ENCODE data around the gene KLF2. TPM values are rescaled to one million over a fixed set of nuclear protein-coding genes. Genes with fewer than 3 reads are reported as not detected.
"Not testable (repeated sequence)": the region's sequence is repeated elsewhere in the genome, so short reads cannot be mapped to it uniquely, and the experiment has no call there.

KLF2 gene
- total and polyA plus RNA-seq, 7 donors = 2.8 to 49.3 (median 21.4) TPM

DNA sequence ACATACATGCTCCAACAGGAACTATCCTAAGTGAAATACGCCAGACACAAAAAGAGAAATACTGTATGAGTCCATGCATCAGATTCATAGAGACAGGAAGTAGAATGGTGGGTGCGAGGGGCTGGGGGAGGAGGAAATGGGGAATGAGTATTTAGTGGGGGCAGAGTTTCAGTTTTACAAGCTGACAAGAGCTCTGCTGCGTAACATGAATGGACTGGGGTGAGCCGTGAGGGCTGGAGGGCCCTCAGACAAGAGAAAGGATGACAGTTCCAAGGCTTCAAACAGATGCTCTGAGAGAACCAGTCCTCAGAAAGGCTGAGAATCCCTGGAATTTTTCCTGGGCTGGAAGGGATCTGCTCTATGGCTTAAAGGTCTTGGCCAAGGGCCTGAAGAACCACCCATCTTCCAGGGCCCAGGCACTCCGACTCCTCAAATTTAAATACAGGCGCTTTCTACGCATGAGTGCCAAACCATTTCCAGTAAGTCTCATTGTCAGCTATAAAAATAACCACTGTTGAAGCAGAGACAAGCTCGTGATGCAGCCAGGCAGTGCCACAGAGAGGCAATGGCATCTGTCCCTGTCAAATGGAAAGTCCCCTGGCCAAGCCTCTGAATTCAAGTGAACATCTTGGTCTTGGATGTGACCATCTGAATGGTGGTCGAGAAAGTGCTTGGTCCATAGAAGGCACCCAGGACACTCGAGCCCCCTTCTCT, 17.5 kb downstream of the KLF2 start:
- no peaks in the 10 kb centered on the region for H3K36me3 ChIP-seq
- DNase-seq = no peak
- intact Hi-C loops (cut with DNase I) = loop anchor here (5.0 kb wide), 1 partner anchor 40 kb away; no protein-coding TSS in a partner anchor
- 41 to 78% methylated on average over 10 of the region's 10 CpGs for WGBS, 2 donors
- peaks cover 0 to 46% (median 28%) of the 10 kb centered on the region in 4 donors for H3K4me1 ChIP-seq
- no peaks in the 10 kb centered on the region for H3K9me3 ChIP-seq
- no peak overlapping the region for H3K4me3 ChIP-seq
- TF ChIP-seq EP300 (IDR thresholded peaks at IDR 0.05) = peak in 2 of 4 donors; percentile 45 to 91
- peak; percentile 42 to 84 (median 52) for TF ChIP-seq POLR2AphosphoS5 (IDR thresholded peaks at IDR 0.05)
- TF ChIP-seq, protein P1, sequence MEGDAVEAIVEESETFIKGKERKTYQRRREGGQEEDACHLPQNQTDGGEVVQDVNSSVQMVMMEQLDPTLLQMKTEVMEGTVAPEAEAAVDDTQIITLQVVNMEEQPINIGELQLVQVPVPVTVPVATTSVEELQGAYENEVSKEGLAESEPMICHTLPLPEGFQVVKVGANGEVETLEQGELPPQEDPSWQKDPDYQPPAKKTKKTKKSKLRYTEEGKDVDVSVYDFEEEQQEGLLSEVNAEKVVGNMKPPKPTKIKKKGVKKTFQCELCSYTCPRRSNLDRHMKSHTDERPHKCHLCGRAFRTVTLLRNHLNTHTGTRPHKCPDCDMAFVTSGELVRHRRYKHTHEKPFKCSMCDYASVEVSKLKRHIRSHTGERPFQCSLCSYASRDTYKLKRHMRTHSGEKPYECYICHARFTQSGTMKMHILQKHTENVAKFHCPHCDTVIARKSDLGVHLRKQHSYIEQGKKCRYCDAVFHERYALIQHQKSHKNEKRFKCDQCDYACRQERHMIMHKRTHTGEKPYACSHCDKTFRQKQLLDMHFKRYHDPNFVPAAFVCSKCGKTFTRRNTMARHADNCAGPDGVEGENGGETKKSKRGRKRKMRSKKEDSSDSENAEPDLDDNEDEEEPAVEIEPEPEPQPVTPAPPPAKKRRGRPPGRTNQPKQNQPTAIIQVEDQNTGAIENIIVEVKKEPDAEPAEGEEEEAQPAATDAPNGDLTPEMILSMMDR (IDR thresholded peaks at IDR 0.05) = no peak
- TF ChIP-seq POLR2A (IDR thresholded peaks at IDR 0.05) = no peak
- H3K27ac ChIP-seq = peak overlapping the region; percentile 69 to 88 (median 82)
- no peaks in the 10 kb centered on the region for H3K27me3 ChIP-seq

DNA sequence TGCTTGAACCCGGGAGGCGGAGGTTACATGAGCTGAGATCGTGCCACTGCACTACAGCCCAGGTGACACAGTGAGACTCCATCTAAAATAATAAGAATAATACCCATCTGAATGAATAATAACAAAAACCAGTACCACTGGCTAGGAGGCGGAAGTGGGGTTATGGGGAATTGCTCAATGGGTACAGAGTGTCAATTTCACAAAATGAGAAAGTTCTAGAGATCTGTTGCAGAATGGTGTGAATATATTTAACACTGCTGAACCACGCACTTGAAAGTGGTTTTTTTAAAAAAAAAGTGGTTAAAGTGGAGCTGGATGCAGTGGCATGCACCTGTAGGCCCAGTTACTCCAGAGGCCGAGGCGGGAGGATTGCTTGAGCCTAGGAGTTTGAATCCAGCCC, 18.5 kb downstream of the KLF2 start:
- no peak for DNase-seq
- 89 to 93% methylated on average over 7 of the region's 7 CpGs for WGBS, 2 donors
- intact Hi-C loops (cut with DNase I) = loop anchor here (5.0 kb wide), 1 partner anchor 39 kb away; no protein-coding TSS in a partner anchor
- Histone ChIP-seq H3K27ac (peak overlapping the region; percentile 69 to 88 (median 82)), H3K9me3 (no peaks in the 10 kb centered on the region), H3K4me1 (peaks cover 0 to 45% (median 26%) of the 10 kb centered on the region in 4 donors), H3K27me3 (no peaks in the 10 kb centered on the region), H3K36me3 (no peaks in the 10 kb centered on the region), H3K4me3 (no peak overlapping the region)
- TF ChIP-seq, protein P1 (IDR thresholded peaks at IDR 0.05) = no peak
- TF ChIP-seq POLR2A (IDR thresholded peaks at IDR 0.05) (no peak), EP300 (IDR thresholded peaks at IDR 0.05) (no peak), POLR2AphosphoS5 (IDR thresholded peaks at IDR 0.05) (no peak)

DNA sequence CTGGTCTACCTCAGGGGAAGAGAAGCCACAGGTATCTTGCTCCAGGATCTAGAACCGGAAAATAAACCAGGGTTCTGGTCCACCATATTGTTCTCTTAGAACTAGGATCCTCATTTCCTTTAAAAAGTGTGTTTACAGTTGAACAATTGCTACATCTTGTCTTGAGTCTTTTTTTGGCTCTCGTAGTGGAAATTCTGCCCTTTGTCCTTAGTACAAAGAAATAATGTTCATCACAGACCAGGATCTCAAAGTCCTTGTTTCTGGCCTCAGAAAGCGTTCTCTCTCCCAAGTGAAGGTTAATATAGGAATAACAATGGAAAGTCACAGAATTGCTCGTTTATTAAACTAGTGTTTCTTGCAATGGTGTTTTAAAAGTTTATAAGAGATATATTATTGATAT, 20.8 kb downstream of the KLF2 start:
- WGBS, 2 donors = 64 to 85% methylated on average over 4 of the region's 4 CpGs
- peak overlapping the region in 3 of 4 donors; percentile 10 to 74 (median 48) for H3K27ac ChIP-seq
- no peaks in the 10 kb centered on the region for H3K9me3 ChIP-seq
- peaks cover 0 to 29% (median 17%) of the 10 kb centered on the region in 4 donors for H3K4me1 ChIP-seq
- H3K4me3 ChIP-seq = no peak overlapping the region
- H3K36me3 ChIP-seq = no peaks in the 10 kb centered on the region
- no peak for TF ChIP-seq POLR2A (IDR thresholded peaks at IDR 0.05)
- TF ChIP-seq POLR2AphosphoS5 (IDR thresholded peaks at IDR 0.05) = peak in 1 of 4 donors; percentile 21
- no peak for DNase-seq
- H3K27me3 ChIP-seq = no peaks in the 10 kb centered on the region
- intact Hi-C loops (cut with DNase I) = no loop called here

DNA sequence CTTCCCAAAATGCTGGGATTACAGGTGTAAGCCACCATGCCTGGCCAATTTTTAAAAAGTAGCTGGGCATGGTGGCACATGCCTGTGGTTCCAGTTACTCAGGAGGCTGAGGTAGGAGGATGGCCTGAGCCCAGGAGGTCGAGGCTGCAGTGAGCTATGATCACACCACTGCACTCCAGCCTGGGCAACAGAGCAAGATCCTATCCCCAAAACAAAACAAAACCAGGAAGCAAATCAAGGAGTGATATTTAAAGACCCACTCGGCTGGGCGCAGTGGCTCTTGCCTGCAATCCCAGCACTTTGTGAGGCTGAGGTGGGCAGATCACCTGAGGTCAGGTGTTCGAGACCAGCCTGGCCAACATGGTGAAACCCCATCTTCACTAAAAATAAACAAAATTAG, 22.5 kb downstream of the KLF2 start:
- WGBS, 2 donors = 86 to 89% methylated on average over 4 of the region's 4 CpGs
- H3K9me3 ChIP-seq; H3K4me3 ChIP-seq; DNase-seq; intact Hi-C loops (cut with DNase I); H3K36me3 ChIP-seq; H3K27me3 ChIP-seq: not testable (repeated sequence)
- H3K27ac ChIP-seq = peak overlapping the region in 1 of 4 donors; percentile 74
- peaks cover 0 to 15% (median 8%) of the 10 kb centered on the region in 4 donors for H3K4me1 ChIP-seq

DNA sequence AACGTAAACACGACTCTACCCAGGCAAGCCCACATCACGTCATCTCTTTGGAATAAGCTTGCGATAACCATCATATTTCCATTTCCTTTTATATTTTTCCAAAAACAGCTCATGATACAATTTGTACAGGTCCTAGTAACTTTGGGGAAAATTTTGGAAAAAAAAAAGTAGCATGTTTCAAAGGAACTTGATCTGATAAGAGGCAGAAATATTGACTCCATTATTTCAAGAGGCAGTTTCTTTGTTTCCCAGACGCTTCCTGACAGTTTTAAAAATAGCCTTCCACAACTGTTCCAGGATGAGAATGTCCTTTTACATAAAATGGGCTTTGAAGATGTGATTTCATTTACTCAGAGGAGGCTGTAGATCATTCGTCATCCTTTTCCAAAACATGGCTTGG, 23.1 kb downstream of the KLF2 start:
- no peak for DNase-seq
- TF ChIP-seq POLR2A (IDR thresholded peaks at IDR 0.05) (no peak), POLR2AphosphoS5 (IDR thresholded peaks at IDR 0.05) (no peak), EP300 (IDR thresholded peaks at IDR 0.05) (peak in 1 of 4 donors; percentile 4)
- TF ChIP-seq, protein P1 (IDR thresholded peaks at IDR 0.05) = no peak
- Histone ChIP-seq H3K9me3 (no peaks in the 10 kb centered on the region), H3K27me3 (no peaks in the 10 kb centered on the region), H3K4me3 (no peak overlapping the region), H3K27ac (peak overlapping the region in 2 of 4 donors; percentile 8 to 74), H3K36me3 (no peaks in the 10 kb centered on the region), H3K4me1 (peaks cover 0 to 9% (median 2%) of the 10 kb centered on the region in 4 donors)
- WGBS, 2 donors = 92 to 93% methylated on average over 6 of the region's 6 CpGs
- intact Hi-C loops (cut with DNase I) = no loop called here
